GM18517 (cell line): Measurements from ENCODE around the gene PSPC1.

Experiments
- ATAC-seq: cut with Tn5 transposase; IDR thresholded peaks from one replicate; pipeline ENCODE4 v1.9.1; 2021; ENCODE audit warnings: mild to moderate bottlenecking, moderate library complexity; ENCODE audit not compliant: unreplicated experiment

PSPC1 gene

DNA sequence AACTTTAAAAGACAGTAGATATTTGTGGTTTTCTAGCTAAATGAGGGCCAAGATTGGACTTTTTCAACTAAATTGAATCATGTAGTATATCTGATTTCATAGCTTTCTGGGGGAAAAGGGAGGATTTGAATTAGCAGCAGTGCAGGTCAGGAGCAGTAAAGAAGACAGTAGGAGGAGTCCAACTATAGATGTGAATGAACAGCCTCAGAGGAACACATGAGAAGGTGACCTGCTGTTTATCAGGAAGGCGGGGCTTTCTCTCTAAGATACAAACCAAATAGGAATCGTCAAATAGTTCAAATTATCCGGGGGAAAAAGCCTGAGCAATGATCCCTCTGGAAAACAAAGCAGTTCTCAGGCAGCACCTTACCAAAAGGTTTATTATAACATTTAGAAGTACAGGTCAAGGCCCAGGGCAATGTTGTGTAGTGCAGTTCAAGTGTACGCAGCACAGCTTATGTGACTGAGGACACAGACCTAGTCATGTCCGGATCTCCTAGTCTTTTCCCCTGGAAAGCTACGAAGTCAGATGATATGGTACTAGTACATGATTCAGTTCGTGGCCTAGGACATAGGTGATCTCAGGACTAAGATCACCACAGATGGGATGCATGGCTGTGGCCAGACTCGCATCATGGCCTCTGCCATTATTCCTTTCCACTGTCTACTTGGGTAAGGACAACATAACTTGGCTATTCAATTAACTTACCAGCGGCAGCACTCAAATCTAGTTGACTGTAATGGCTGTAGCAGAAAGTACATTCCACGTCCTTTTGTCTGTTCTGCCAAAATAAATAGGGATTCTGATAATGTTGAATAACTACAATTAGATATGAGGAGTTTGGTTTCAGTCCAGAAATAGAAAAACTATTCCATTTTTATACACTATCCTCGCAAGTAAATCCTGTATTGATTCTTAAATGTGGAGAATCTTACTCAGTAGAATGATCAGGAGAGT lies 109.0 kb downstream of the PSPC1 start:
- no peak for ATAC-seq

- no peak for ATAC-seq
Measured at GRCh38 chr13:19672990-19673389, 109.8 kb downstream of the PSPC1 start.

- no peak for ATAC-seq
Measured at GRCh38 chr13:19670147-19670546, 112.6 kb downstream of the PSPC1 start.

- ATAC-seq = no peak
Measured at GRCh38 chr13:19668778-19669177, 114.0 kb downstream of the PSPC1 start.

DNA sequence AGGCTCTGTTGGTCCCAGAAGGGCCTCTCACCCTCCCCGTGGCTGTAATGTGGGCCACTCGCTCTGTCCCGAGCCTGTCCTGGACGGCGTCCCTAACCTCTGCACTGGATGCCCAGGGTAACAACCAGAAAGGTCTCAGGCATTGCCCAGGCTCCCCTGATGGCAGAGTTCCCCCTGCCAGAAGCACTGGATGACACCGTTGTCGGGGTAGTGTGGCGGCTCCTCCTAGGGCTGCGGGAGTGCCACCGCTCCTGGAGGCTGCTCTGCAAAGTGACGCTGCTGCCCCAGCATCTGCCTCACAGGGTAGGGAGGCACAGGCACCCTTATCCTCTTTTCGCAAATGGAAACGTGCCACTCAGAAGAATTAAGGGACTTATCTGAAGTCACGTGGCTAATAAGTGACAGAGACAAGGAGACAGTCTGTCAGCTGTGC lies 117.3 kb downstream of the PSPC1 start:
- no peak for ATAC-seq

DNA sequence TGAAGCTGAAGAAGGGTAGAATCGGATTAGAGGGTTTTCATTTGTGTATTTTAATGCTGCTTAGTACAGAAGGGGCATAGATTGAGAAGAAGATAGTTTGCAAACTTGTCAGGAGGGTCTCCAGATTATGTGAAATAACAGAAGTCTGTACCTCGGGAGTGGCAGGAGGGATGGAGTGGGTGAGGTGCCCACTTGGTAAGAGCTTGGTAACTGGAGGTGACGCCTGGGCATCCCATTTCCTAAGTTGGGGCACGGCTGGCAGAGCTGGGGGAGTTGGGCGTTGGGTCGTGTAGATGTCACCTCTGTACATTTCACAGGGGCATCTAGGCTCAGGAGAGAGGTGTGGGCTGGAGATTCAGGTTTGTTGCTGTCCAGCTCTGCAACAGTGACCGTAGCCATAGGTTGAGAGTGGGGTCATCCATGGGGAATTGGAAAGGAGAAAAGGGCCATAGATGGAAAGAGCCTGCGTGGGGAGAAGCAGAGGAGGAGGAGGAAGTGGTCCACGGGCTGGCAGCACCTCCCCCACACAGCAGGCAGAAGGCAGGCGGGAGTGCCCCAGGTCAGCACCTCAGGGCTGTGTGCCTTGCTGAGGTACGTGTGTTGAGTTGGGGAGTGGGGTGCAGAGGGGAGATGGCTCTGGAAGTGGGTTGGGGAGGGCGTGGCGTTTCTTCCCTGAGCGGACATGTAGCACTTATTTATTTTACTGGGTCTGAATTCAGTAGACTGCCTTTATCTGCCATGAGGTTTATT lies 118.1 kb downstream of the PSPC1 start:
- no peak for ATAC-seq

GRCh38 chr13:19663416-19663979 lies 119.2 kb downstream of the PSPC1 start:
- no peak for ATAC-seq

- ATAC-seq = no peak
Measured at GRCh38 chr13:19661561-19661960, 121.2 kb downstream of the PSPC1 start.

GRCh38 chr13:19661126-19661525 lies 121.6 kb downstream of the PSPC1 start:
- ATAC-seq = no peak

- no peak for ATAC-seq
Measured at GRCh38 chr13:19658831-19659230, 123.9 kb downstream of the PSPC1 start.

- no peak for ATAC-seq
Measured at GRCh38 chr13:19657872-19658591, 124.7 kb downstream of the PSPC1 start.
